ENCODE measurements around the gene SDK1.
A peak's percentile ranks its signal among the peaks of the same experiment; 100 is the strongest.

Gene SDK1

DNA sequence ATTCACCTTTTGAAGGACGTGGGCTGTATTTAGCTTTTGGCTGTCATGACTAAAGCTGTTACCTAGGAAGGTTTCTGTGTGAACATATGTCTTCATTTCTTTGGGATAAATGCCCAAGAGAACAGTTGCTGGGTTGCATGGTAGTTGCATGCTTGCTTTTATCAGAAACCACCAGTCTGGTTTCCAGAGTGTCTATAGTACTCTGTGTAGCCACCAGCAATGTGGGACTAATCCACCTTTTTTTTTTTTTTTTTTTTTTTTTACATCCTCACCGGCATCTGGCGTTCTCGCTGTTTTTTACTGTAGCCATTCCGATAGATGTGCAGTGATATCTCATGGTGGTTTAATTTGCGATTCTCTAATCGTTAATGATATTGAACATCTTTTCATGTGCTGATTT, 297.8 kb downstream of the SDK1 start:
- DNase-seq: no peak

DNA sequence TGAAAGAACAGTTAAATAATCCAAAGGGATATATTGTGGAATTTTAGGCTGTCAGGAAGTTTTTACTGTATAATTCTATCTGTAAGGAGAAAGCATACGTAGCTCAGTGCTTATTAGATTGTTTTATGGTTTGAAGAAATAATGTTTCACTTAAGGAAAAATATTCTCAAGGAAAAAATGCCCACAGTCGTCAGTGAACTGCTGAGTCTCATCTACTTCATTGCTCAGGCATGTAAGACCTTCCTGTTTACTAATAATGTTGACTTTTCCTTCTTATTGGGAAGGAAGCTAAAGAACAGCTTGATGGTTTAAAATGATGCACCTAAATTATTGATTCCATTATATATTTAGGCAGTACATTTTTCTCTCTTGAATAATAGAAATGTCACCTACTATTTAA, 304.2 kb downstream of the SDK1 start:
- no peak for DNase-seq

DNA sequence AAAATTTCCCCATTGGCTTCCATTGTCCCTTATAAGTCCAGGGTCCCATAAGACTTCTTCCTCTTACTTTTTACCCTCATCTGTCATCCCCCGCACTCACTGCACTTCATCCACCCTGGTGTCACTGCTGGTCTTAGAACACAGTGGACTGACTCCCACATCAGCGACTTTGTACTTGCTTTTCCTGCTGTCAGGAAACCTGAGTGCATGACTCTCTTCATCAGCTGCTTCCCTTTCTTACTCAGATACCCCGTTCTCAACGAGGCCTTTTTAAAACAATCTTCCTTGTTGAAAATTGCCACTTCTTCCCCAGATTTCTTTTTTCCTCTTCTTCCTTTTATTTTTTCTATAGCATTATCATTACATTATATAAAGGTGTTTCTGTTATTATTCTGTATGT, 305.4 kb downstream of the SDK1 start:
- no peak for DNase-seq

DNA sequence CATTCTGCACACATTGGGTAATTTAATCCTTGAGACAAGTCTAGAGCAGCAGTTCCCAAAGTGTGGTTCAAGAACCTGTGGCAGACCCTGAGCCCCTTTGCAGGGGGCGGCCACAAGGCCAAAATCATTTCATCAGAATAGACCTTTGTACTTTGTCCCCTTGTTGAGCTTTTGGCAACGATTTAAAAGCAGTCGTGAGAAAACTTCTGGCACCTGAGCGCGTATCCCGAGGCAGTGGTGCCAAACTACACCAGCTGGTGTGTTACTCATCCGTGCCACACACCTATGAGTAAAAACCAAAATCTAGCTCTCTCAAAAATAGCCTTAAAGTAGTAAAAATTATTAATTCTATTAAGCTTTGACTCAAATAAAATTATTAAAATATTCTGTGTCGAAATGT, 306.8 kb downstream of the SDK1 start:
- no peak for DNase-seq

DNA sequence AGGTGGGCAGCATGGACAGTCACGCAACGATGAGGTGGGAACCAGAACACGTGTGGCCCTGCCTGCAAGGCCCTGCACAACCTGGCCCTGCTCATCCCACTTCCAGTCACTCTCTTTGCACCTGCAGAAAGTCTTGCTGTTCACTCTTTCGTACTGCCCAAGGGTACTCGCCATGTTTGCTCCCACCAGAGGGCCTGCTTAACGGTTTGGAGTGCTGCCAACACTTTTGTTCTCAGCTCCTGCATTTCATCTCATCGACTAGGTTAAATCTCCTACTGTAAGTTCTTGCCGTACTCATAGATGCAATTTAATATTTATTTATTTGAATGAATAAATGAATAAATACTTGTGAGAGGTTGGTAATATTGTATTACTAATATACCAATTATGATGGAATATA, 315.3 kb downstream of the SDK1 start:
- no peak for DNase-seq

DNA sequence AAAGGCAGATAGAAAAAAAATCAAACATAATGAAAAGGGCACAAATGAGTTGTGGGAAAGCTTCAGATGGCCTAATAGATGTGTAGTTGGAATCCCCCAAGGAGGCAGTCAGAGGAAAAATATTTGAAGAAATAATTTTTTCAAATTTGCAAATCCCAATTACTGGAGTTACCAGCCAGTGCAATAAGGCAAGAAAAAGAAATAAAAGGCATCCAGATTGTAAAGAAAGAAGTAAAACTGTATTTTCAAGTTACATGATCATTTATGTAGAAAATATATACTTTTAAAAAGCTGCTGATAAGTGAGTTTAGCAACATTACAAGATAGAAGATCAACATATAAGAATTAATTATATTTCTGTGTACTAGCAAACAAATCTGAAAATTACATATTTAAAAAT, 329.0 kb downstream of the SDK1 start:
- no peak for DNase-seq

DNA sequence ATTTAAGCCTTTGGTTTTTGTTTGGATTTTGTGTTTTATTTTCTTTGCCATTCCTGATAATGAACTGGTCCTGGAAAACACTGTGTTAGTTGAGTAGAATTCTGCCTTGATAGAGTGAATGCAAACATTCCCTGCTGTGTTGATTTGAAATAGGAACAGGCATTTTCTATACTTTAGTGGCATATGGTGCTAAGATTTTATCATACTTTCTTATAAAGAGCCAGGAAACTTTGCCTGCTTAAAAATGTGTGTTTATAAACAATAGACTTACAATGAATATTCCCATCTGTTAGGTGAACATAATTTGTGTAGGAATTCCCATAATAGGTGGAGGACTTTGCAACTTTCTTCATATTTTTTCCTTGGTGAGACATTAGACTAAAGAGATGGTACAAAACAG, 333.3 kb downstream of the SDK1 start:
- DNase-seq: no peak

DNA sequence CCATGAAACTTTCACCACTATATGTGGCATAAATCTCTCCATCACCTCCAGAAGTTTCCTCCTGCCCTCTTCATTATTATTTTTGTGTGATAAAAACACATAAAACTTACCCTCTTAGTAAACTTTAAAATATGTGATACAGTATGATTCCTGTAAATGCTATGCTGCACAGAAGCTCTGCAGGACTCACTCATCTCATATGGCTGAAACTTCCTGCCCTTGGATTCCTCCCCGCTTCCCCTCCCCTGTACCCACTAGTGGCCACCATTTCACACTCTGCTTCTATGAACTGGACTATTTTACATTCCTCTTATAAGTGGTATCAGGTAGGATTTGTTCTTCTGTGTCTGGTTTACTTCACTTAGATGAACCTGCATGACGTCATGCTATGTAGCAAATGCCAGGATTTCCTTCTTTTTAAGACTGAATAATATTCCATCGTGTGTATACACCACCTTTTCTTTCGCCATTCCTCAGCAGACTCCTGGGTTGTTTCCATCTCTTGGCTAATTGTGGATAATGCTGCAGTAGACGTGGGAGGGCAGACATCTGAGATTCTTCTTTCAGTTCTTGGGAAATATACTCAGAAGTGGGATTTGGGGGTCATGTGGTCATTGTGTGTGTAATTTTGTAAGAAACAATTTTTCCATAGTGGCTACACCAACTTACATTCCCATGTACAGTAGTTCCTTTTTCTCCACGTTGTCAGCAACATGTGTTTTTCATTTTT, 335.2 kb downstream of the SDK1 start:
- DNase-seq: no peak

DNA sequence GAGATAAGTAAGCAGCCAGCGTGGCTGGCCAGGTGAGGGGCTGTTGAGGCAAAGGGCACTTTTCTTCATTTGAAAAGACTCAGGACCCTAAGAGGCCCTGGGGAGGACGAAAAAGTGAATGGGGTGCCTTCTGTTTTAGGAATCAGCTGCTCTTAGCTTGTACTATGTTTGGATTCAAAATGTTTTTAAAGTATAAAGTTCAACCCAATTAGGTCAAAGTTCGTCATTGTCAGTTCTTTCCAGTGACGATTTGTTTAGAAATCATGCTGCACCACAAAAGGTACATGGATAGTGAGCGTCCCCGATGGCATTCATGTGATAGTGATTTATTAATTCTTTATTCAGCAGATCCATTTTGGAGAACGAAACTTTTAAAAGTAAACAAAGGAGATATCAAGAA, 338.2 kb downstream of the SDK1 start:
- DNase-seq: no peak

DNA sequence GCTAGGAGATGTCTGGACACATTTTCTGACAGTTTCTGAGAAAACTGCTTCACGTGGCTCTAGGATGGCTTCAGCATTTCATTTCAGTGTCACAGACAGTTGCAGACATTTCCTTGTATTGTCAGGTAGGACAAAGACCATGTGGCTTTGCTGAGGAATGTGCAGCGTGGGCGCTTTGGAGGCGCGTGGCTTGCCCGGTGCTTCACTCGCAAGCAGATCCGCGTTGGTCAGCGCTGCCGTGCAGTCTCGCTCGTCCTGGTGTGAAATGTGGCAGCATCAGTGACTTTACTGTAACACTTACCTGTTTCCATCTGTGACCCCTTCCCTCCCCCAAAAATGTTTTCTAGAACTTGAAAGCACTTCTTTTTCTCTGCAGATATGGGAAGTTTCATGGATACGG, 340.5 kb downstream of the SDK1 start:
- no peak for DNase-seq

DNA sequence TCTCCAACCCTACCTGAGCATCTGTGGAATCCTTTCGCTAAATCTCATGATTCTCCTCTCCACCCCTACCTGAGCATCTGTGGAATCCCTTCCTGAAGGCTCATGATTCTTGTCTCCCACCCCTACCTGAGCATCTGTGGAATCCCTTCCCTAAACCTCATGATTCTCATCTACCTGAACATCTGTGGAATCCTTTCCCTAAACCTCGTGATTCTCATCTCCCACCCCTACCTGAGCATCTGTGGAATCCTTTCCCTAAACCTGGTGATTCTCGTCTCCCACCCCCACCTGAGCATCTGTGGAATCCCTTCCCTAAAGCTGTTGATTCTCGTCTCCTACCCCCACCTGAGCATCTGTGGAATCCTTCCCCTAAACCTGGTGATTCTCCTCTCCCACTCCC, 342.0 kb downstream of the SDK1 start:
- DNase-seq: no peak

DNA sequence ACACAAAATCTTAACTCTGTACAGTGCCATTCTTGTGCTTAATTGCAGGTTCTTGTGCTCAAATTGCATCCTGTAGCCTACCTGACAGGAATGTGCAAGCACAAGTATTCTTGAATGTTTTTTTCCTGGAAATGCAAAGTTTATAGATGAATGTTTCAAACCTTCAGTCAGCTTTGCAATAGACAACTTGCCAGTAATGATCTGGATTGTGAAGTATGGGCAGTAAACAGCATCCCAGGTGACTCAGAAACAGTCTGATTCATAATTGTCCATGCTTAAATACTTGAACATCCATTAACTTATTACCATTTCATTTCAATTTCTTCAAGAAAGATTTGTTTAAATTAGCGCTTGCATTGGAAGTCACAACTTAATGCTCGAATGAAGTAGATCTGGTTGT, 347.2 kb downstream of the SDK1 start:
- DNase-seq: no peak

DNA sequence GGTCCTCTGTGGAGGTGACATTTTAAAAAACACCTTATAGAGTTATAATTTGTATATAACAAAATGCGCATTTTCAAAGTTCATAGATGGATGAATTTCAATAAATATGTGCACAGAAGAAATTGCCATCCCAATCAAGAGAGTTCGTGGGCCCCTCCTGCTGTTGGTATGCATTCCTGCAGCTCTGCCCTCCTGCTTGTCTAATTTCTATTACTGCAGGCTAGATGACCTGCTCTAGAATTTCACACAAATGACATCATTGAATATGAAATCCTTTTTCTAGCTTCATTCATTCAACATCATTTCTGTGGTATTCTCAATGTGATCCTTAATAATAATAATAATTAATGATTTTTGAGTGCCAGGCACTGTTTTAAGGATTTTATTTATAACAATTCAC, 348.2 kb downstream of the SDK1 start:
- no peak for DNase-seq

DNA sequence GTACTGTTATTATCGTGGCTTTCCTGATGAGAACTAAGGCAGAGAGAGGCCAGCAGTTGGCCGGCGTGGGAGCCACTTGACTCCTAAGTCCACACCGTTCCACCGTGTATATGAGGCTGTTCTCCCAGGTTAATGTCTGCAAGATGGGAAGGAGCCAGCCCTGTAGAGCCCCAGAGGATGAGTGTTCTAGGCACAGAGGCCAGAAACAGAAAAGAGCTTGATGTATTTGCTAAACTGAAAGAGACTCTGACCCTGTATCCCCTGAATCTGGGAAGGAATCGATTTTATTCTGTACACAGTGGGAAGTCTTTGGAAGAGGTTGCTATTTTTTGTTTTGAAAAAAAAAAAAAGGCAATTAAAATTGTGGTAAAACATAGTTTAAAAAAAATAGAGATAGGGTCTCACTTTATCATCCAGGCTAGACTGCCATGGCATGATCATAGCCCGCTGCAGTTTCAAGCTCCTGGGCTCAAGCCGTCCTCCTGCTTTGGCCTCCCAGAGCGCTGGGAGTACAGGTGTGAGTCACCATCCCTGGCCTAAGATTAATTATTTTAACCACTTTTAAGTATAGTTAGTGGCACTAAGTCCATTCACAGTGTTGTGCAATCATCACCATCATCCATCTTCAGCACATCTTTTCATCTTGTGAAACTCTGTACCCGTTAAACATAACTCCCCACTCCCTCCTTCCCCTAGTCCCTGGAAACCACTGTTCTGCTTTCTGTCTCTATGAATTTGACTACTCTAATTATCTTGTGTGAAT, 348.8 kb downstream of the SDK1 start:
- no peak for DNase-seq

DNA sequence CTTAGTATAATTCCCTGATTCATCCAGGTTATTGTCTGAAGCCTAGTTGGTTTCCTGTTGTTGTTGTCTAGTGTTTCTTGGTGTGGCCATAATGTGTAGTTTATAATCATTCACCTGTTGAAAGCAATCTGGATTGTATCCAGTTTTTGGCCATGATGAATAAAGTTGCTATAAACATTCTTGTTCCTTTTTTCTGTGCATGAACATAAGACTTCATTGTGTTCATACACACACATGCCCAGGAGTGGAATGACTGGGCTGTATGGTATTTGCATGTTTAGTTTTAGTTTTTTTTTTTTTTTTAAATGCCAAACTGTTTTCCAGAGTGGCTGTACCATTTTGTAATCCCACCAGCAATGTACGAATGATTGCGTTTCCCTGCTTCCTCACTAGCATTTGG, 349.8 kb downstream of the SDK1 start:
- no peak for DNase-seq

DNA sequence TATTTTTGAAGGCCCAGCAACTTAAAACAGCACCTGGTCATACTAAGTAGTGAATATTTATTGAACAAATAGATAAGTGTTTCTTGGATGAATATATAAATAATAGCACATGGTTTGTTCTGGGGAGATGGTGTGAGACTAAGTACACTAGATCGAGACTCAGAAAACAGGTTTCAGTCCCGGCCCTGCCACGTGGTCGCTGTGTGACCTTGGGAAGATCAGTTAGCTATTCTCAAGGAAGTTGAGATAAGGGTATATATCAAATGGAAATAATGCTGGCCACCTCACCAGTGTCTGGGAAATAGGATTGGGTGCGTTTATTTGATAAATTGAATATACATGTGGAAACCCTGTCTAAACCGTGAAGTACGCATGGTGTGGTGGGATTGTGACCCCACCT, 354.6 kb downstream of the SDK1 start:
- DNase-seq: no peak

DNA sequence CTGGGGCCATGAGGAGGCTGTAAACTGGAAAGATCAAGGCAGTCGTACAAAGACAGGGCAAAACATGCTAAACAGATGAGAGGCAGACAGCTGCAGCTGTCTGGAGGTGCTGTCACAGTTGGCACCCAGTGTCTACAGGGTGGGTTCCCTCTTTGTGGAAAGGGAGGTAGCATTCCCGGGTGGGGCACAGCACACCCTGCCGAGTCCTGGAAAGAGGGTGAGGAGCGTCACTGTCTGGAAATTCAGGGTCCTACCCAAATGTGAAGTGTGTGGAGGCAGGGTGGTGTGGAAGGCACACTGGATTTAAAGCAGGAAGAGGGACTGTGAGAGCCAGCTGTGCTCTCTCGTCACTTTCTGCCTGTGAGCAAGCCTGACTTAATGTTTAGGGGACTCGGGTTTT, 356.2 kb downstream of the SDK1 start:
- no peak for DNase-seq

DNA sequence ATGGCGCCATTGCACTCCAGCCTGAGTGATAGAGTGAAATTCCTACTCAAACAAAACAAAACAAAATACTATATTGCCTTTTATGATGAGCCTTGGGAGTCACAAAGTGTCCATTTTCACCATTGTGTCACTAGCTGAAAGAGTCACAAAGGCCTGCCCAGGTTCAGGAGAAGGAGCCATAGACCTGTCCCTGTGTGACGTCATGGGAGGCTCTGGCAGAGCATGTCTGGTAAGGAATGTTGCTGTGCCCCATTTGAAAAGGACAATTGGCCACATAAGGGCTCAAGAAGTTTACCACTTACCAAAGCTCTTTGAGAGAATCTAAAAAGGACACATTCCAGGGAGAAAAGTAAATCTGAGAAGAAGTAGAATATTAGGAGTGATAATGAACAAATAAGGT, 367.7 kb downstream of the SDK1 start:
- DNase-seq: no peak

DNA sequence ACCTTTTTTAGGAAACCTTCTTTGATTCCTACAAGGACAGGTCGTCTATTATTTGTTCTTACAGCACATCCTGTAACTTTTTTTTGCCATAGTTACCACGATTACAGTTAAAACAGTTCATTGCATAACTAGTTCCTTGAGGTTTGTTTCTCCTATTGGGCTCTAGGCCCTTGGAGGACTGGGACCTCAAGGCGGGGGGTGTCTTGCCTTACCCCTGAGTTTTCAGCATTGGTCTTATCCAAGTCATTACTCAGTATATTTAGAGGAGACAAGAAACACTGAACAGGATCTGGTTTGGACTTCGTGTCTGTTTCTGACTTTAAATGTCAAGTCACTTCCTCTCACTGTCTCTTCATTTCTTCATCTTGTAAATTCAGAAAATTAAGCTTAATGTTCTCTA, 369.8 kb downstream of the SDK1 start:
- no peak for DNase-seq

DNA sequence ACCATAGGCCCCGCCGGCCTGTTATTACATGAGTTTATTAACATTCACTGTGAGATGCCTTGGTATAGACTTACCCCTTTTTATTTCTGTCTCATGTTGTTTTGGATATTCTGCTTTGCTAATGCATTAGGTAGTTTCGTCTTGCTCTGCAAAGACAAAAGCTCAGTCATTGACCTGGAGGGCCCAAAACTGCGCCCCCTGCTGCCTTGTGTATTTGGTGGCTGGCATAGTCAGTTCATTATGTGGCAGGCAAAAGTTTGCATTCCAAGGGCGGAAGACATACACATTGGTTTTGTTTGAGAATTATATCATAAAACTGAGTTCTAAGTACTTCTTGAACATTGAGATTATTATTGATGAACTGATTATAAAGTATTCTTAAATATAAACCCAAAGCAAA, 372.5 kb downstream of the SDK1 start:
- DNase-seq: peak; percentile 17 to 42

DNA sequence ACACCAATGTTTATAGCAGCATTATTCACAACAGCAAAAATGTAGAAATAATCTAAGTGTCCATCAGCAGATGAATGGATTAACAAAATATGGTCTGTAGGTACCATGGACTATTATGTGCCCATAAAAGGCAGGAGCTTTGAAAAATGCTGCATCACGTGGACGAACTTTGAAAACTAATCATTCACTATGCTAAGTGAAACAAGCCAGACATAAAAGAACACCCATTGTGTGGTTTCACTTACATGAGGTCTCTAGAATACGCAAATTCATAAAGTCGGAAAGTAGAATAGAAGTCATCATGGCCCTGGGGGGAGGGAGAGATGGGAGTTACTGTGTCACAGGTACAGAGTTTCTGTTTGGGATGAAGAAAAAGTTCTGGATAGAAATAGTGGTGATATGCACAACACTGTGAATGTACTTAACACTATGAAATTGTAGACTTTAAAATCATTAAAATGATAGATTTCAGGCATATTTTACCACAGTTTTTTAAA, 377.3 kb downstream of the SDK1 start:
- DNase-seq: no peak

DNA sequence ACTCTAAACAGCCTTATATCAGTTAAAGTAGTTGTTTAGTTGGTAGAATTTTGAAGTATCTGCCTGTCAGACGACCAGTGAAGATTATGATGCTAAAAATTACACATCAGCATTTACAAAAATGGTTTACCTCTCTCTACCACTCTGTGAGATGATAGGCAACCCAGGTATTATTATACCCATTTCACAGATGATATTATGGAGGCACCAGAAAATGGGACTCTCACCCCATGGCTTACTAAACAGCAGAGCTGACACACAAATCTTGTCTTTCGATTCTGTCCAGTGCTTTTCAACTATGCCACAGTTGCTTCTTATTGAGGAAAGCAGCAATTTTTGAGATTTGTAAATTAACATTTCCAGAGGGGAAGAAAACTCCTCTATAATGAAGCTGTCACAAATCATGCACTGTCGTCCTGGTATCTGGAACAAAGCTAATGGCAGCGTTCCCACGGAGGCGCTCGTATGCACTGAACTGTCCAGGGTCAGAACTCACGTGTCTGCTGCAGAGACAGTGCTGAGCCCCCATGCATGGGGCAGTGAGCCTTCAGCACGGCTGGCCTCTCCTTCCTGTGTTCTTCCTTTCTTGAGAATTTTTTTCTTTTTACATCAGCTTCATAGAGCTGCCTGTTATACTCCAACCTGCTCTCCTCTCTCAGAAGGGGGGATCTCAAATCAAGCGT, 381.1 kb downstream of the SDK1 start:
- no peak for DNase-seq

DNA sequence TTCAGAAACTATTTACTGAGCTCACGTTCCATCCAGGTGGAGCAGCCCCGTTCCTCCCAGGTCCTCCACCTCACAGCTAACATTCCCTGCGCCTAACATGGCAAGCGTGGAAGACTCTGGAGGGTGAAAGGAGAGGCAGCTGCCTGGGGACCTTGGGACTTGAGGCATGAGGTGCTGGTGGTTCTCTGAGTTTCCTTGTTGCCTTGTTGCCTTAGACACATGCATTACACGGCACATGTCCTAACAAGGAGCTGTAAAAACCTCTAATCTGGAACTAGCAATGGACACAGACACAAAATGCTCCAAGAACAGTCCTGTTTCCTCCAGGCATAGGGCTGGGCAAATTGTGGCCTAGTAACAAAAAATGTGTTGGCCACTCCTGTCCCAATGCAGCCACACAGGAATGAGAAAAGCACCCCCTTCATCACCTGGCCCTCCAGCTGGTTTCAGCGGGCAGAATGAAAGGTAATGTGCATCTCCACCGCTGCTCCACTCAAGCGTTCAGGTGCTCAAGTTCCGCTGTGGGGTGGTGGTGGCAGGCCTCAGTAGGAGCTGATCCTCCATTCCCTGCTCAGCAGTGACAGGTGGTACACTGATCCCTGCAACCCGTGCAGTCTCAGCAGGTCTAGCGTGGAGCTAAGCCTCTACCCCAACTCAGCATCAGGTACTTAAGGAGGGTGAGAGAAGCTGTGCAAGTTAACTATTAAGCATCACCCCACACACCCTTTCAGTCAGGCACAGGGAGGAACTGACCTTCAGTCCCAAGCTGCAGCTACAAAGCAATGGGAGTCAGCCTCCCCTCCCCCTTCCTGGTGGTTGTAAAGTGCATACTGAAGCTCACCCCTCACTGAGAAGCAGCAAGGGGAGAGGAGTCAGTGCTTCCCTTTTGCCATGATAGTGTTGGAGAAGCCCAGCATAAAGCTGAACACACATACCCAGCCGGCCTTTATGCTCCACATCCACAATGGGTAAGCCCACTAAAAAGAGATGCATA, 382.8 kb downstream of the SDK1 start:
- DNase-seq: no peak

Measured in CD4-positive, alpha-beta T cell treated with Interleukin-4 for 1 hour (primary cell).